ENCODE data around the gene CCDC85B. TPM values are rescaled to one million over a fixed set of nuclear protein-coding genes. Genes with fewer than 3 reads are reported as not detected.

CCDC85B gene
- total and polyA plus RNA-seq, 2 experiments from 2014 or later = 15.1 to 41.6 TPM

- 87% methylated on average over 14 of the region's 14 CpGs for WGBS (ENCODE audit: low lambda C conversion rate, missing lambda C conversion rate)
- Histone ChIP-seq H3K9me2 (replicated peaks; ENCODE audit: insufficient read depth) (no peaks in the 10 kb centered on the region), H3K27ac (no peak overlapping the region), H2AFZ (no peak overlapping the region), H3K4me2 (no peak overlapping the region), H3K4me3 (no peak overlapping the region), H3K9me3 (ENCODE audit: low read depth) (no peaks in the 10 kb centered on the region), H3K27me3 (peaks cover 21% of the 10 kb centered on the region), H4K20me1 (ENCODE audit: insufficient read depth, poor library complexity, severe bottlenecking) (no peaks in the 10 kb centered on the region), H3K79me2 (peaks cover 8% of the 10 kb centered on the region), H3K4me1 (ENCODE audit: insufficient read depth) (peaks cover 21% of the 10 kb centered on the region), H3K36me3 (replicated peaks; ENCODE audit: insufficient read depth, low read depth) (no peaks in the 10 kb centered on the region)
- DNase-seq (ENCODE audit: low spot score) = no peak
- TF ChIP-seq EZH2phosphoT487 (IDR thresholded peaks at IDR 0.05; ENCODE audit: low read depth, severe bottlenecking, unreplicated experiment) = no peak
- TF ChIP-seq EZH2 (IDR thresholded peaks at IDR 0.05; ENCODE audit: borderline replicate concordance) = no peak
- TF ChIP-seq, protein P1, sequence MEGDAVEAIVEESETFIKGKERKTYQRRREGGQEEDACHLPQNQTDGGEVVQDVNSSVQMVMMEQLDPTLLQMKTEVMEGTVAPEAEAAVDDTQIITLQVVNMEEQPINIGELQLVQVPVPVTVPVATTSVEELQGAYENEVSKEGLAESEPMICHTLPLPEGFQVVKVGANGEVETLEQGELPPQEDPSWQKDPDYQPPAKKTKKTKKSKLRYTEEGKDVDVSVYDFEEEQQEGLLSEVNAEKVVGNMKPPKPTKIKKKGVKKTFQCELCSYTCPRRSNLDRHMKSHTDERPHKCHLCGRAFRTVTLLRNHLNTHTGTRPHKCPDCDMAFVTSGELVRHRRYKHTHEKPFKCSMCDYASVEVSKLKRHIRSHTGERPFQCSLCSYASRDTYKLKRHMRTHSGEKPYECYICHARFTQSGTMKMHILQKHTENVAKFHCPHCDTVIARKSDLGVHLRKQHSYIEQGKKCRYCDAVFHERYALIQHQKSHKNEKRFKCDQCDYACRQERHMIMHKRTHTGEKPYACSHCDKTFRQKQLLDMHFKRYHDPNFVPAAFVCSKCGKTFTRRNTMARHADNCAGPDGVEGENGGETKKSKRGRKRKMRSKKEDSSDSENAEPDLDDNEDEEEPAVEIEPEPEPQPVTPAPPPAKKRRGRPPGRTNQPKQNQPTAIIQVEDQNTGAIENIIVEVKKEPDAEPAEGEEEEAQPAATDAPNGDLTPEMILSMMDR (IDR thresholded peaks at IDR 0.05; ENCODE audit: poor library complexity) = no peak
These were observed 5.8 kb downstream of the CCDC85B start for GRCh38 chr11:65896034-65896999.

DNA sequence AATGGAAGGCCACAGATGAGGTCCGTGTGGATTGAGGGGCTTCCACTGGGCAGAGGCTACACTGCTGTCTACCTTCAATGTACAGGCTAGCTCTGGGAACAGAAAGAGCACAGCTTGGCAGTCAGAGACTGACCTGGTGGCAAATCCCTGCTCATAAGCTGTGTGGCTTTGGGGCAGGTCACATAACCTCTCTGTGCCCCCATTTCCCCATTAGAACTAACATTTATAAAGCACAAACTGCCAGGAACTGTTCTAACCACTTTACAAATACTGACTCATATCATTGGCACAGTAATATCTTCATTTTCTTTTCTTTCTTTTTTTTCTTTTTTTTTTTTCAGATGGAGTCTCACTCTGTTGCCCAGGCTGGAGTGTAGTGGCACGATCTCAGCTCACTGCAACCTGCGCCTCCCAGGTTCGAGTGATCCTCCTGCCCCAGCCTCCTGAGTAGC lies 6.6 kb downstream of the CCDC85B start:
- Histone ChIP-seq H2AFZ (no peak overlapping the region), H3K36me3 (replicated peaks; ENCODE audit: insufficient read depth, low read depth) (no peaks in the 10 kb centered on the region), H3K4me1 (ENCODE audit: insufficient read depth) (peaks cover 14% of the 10 kb centered on the region), H3K9me2 (replicated peaks; ENCODE audit: insufficient read depth) (no peaks in the 10 kb centered on the region), H3K27ac (no peak overlapping the region), H3K79me2 (peaks cover 3% of the 10 kb centered on the region), H3K4me3 (no peak overlapping the region), H3K4me2 (no peak overlapping the region), H3K9me3 (ENCODE audit: low read depth) (no peaks in the 10 kb centered on the region), H4K20me1 (ENCODE audit: insufficient read depth, poor library complexity, severe bottlenecking) (no peaks in the 10 kb centered on the region), H3K27me3 (peaks cover 25% of the 10 kb centered on the region)
- no peak for TF ChIP-seq EZH2phosphoT487 (IDR thresholded peaks at IDR 0.05; ENCODE audit: low read depth, severe bottlenecking, unreplicated experiment)
- 92% methylated on average over 4 of the region's 4 CpGs for WGBS (ENCODE audit: low lambda C conversion rate, missing lambda C conversion rate)
- DNase-seq (ENCODE audit: low spot score) = no peak

GRCh38 chr11:65898656-65899355 lies 8.3 kb downstream of the CCDC85B start:
- H3K27me3 ChIP-seq = peaks cover 25% of the 10 kb centered on the region
- H3K9me3 ChIP-seq (ENCODE audit: low read depth) = no peaks in the 10 kb centered on the region
- no peak overlapping the region for H3K4me3 ChIP-seq
- H3K36me3 ChIP-seq (replicated peaks; ENCODE audit: insufficient read depth, low read depth) = no peaks in the 10 kb centered on the region
- no peaks in the 10 kb centered on the region for H3K9me2 ChIP-seq (replicated peaks; ENCODE audit: insufficient read depth)
- no peak for DNase-seq (ENCODE audit: low spot score)
- H4K20me1 ChIP-seq (ENCODE audit: insufficient read depth, poor library complexity, severe bottlenecking) = no peaks in the 10 kb centered on the region
- no peak overlapping the region for H3K27ac ChIP-seq
- peak overlapping the region; percentile 63 for H2AFZ ChIP-seq
- peak overlapping the region; percentile 93 for H3K4me2 ChIP-seq
- WGBS (ENCODE audit: low lambda C conversion rate, missing lambda C conversion rate) = 31% methylated on average over 26 of the region's 28 CpGs
- TF ChIP-seq, protein P1 (IDR thresholded peaks at IDR 0.05; ENCODE audit: poor library complexity) = no peak
- no peak for TF ChIP-seq EZH2 (IDR thresholded peaks at IDR 0.05; ENCODE audit: borderline replicate concordance)
- TF ChIP-seq EZH2phosphoT487 (IDR thresholded peaks at IDR 0.05; ENCODE audit: low read depth, severe bottlenecking, unreplicated experiment) = no peak
- H3K79me2 ChIP-seq = no peaks in the 10 kb centered on the region
- H3K4me1 ChIP-seq (ENCODE audit: insufficient read depth) = peaks cover 15% of the 10 kb centered on the region
